Effector CD4-positive, alpha-beta T cell (primary cell): Measurements from ENCODE around the gene NALCN.

Source experiments
- DNase-seq: peaks from one replicate; pipeline ENCODE4 v3.0.0-alpha.2; 2020

The NALCN gene

GRCh38 chr13:101190337-101190736 is 226.0 kb downstream of the NALCN start:
- DNase-seq = no peak

GRCh38 chr13:101185606-101186005 is 230.7 kb downstream of the NALCN start:
- DNase-seq = no peak

GRCh38 chr13:101181076-101181685 is 235.1 kb downstream of the NALCN start:
- no peak for DNase-seq

- DNase-seq = no peak
Measured at GRCh38 chr13:101179021-101179420, 237.3 kb downstream of the NALCN start.

GRCh38 chr13:101178406-101178805 is 237.9 kb downstream of the NALCN start:
- no peak for DNase-seq

- no peak for DNase-seq
Measured at GRCh38 chr13:101170306-101170705, 246.0 kb downstream of the NALCN start.

- no peak for DNase-seq
Measured at GRCh38 chr13:101157261-101157660, 259.0 kb downstream of the NALCN start.

- no peak for DNase-seq
Measured at GRCh38 chr13:101155920-101156319, 260.4 kb downstream of the NALCN start.

- no peak for DNase-seq
Measured at GRCh38 chr13:101152184-101152583, 264.1 kb downstream of the NALCN start.

- DNase-seq = no peak
Measured at GRCh38 chr13:101150998-101151397, 265.3 kb downstream of the NALCN start.

GRCh38 chr13:101149735-101150384 is 266.4 kb downstream of the NALCN start:
- DNase-seq = no peak

- DNase-seq = no peak
Measured at GRCh38 chr13:101146101-101146898, 270.0 kb downstream of the NALCN start.

GRCh38 chr13:101144808-101145419 is 271.4 kb downstream of the NALCN start:
- peak; percentile 16 for DNase-seq

GRCh38 chr13:101140936-101141335 is 275.4 kb downstream of the NALCN start:
- no peak for DNase-seq

- DNase-seq = no peak
Measured at GRCh38 chr13:101140087-101140770, 276.1 kb downstream of the NALCN start.

GRCh38 chr13:101139081-101139480 is 277.2 kb downstream of the NALCN start:
- DNase-seq = no peak

- DNase-seq = no peak
Measured at GRCh38 chr13:101127741-101128353, 288.5 kb downstream of the NALCN start.

- DNase-seq = no peak
Measured at GRCh38 chr13:101123028-101123427, 293.3 kb downstream of the NALCN start.

GRCh38 chr13:101121608-101122007 is 294.7 kb downstream of the NALCN start:
- no peak for DNase-seq

- DNase-seq = no peak
Measured at GRCh38 chr13:101120007-101120406, 296.3 kb downstream of the NALCN start.

GRCh38 chr13:101116826-101117225 is 299.5 kb downstream of the NALCN start:
- no peak for DNase-seq

GRCh38 chr13:101116341-101116740 is 300.0 kb downstream of the NALCN start:
- no peak for DNase-seq
